HG02798 (cell line): Measurements from ENCODE around the gene SIGLEC10.
"Not testable (repeated sequence)": the region's sequence is repeated elsewhere in the genome, so short reads cannot be mapped to it uniquely, and the experiment has no call there.

Source experiments
- ATAC-seq: cut with Tn5 transposase; IDR thresholded peaks from one replicate; pipeline ENCODE4 v1.9.1; 2021; ENCODE audit warnings: mild to moderate bottlenecking; ENCODE audit not compliant: unreplicated experiment, poor library complexity

The SIGLEC10 gene, protein sequence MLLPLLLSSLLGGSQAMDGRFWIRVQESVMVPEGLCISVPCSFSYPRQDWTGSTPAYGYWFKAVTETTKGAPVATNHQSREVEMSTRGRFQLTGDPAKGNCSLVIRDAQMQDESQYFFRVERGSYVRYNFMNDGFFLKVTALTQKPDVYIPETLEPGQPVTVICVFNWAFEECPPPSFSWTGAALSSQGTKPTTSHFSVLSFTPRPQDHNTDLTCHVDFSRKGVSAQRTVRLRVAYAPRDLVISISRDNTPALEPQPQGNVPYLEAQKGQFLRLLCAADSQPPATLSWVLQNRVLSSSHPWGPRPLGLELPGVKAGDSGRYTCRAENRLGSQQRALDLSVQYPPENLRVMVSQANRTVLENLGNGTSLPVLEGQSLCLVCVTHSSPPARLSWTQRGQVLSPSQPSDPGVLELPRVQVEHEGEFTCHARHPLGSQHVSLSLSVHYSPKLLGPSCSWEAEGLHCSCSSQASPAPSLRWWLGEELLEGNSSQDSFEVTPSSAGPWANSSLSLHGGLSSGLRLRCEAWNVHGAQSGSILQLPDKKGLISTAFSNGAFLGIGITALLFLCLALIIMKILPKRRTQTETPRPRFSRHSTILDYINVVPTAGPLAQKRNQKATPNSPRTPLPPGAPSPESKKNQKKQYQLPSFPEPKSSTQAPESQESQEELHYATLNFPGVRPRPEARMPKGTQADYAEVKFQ

DNA sequence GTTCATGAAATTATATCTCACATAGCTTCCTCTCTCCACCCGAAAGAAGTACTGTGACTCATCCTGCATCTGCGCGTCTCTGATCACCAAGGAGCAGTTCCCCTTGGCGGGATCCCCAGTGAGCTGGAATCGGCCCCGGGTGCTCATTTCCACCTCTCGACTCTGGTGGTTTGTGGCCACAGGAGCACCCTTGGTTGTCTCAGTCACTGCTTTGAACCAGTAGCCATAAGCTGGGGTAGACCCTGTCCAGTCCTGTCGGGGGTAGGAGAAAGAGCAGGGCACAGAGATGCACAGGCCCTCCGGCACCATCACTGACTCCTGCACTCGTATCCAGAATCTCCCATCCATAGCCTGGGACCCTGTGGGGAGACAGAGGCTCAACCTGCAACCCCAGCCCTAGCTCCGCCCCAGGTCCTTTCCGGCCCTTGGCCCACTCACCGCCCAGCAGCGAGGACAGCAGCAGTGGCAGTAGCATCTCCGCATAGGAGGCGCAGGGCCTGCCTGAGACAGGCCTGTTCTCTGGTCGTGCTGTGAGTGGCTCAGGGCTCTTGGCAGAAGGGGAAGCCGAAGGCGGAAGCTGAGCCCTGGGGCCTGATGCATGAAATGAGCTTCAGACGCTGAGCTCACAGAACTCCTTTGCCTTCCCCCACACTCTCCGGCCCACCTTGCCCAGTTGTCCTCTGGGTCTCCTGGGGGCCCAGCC, at the start of gene SIGLEC10:
TSS of gene SIGLEC10 (minus strand) at position 536 of the 703 bp plus-strand sequence. CDS start at position 475, 61 bp downstream.
- no peak for ATAC-seq

DNA sequence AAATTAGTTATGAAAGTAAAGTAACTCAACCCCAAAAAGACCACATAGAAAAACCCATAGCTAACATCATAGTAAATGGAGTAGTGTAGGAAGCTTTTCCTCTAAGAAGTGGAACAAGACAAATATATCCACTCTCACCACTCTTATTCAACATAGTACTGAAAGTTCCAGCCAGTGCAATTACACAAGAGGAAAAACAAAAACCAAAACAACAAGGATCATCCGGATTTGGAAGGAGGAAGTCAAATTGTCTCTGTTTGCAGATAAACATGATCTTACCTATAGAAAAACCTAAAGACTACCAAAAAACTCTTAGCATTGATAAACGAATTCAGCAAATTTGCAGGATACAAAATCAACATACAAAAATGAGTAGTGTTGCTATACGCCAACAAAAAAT, 49.3 kb upstream of the SIGLEC10 start:
- ATAC-seq: no peak

DNA sequence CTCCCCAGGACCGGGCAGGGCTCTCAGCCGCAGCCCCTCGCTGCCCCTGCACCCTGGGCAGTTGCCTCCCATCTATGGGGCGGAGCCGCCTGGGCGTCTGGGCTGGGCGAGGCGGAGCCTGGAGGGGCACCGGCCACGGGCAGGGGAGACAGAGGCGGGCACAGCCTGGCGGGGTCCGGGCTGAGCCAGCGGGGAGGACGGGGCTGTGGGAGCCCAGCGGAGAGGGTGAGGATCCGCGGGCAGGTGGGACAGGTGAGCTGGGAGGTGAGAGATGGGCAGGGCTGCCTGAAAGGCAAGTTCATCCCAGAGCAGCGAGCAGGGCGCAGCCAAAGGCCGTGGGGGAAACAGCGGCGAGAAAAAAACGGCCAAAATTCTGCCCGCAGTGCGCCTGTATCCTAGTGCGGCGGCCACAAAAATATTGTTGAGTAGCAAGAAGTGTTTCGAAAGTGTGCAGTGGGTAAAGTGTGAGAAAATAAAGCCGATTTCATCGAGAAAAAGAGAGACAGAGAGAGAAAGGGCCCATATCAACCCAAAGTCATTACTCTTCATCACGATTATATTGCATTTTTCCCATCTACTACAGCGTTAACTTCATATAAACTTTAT, 46.6 kb upstream of the SIGLEC10 start:
- not testable (repeated sequence) for ATAC-seq

DNA sequence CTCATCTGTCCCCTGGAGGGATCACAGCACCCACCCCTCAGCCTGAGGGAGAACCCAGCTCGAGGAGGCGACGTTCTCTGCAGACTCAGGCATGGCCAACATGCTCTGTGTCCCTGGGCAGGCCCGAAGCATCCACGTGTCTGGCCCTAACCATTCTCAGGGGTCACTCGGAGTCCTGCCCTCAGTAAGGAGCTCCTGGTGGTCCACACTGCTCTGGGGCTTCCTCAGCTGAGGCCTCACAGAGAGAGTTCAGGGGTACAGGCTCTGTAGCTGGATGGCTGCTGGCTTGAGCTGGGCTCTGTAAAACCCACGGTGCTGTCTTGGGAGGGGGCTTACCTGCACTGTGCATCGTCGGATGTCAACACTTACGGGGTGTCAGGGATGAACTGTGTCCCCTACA, 45.2 kb upstream of the SIGLEC10 start:
- no peak for ATAC-seq

DNA sequence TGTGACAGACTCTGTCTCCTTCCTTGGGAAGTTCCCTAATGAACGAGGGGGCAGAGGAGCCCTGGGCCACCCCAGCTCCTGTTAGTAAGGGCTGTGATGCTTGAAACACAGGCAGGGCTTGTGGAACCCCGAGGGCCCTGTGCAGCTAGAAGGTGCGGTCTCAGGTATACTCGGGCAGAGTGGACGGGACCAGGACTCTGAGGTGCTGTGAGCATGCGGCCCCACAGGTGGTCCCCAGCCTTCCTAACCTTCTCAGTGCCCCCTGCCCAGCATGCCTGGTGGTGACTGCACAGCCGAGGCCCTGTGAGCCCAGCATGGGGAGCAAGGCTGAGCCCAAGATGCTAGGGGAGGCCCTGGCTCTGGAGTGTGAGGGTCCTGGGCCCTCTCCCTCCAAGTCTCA, 44.8 kb upstream of the SIGLEC10 start:
- ATAC-seq: no peak

DNA sequence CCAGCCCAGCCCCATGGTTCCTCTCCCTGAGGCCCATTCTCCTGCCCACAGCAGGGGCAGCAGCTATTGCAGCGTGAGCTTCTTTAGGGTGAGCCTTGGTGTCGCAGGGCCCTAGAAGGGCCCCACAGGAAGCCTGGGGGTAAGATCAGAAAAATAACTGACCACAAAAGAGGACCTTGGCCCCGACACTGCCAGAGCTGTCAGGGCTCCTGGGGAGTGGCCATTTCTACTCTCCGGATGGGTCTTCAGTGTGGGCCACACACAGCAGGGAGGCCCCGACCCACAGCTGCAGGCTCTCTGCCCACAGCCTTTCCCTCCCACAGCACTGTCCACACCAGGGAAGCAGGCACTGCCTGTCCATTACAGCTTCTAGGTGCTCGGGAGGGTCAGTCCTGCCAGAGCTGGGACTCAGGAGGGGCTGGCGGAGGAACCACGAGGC, 44.3 kb upstream of the SIGLEC10 start:
- ATAC-seq: no peak

DNA sequence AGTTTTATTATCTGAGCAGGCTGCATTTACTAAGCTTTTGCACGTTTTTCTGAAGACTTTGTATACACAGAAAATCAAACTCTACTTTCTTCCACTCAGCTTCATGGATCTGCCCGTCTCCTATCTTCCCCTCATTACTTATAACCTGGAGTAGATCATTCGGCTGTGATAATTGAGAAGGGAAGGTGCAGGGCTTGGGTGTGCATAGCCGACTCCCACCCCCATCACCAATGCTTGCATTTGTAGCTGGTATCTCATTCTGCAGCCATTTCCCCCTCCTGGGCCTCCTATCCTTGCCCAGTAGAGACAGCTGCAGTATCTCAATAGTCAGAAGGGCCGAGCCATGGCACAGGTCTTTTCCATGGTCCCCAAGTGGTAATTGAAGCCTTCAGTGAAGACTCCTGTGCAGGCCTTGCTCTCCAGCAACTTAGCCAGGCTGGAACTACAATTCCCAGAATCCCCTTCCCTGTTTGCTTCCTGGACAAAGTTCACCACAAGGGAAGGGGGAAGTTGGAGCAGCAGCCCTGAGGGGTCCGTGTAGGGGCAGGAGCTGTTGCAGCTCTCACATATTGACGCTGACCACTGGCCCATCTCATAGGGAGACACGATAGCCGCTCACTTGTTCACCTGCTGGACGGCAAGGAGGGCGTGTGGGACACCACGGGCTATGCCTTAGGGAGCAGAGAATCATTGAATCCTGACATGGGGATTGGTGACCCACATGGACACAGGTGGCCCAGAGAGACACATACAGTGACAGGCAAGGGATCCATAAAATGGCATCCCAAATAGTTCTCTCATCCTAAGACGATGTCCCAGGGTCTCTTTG, 42.9 kb upstream of the SIGLEC10 start:
- ATAC-seq: no peak

DNA sequence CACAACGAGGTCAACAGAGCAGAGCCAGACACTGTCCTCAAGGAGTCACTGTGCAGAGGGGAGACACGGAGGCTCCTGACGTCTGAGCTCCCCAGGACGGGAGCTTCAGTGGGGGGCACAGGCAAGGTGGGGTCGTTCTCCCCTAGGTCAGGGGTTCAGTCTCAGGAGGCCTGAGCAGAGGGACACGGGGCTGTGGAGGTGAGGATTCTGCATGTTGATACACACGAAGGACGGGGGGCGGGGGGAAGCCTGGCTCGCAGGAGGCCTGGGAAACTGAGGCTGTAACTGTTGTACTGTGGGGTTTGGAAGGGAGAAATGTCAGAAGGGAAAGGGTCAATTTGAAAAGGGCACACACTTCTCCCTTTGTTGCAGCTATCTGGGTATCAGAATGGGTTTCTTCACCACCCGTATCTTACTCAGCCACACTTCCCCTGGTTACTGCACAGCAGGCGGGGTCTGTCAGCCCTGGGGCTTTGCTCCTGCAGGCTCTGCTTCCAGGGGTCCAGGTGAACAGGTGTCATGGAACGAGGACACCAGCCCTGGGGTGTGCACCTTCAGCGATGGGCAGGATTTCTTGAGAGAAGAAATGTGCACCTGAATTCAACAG, 41.6 kb upstream of the SIGLEC10 start:
- no peak for ATAC-seq

DNA sequence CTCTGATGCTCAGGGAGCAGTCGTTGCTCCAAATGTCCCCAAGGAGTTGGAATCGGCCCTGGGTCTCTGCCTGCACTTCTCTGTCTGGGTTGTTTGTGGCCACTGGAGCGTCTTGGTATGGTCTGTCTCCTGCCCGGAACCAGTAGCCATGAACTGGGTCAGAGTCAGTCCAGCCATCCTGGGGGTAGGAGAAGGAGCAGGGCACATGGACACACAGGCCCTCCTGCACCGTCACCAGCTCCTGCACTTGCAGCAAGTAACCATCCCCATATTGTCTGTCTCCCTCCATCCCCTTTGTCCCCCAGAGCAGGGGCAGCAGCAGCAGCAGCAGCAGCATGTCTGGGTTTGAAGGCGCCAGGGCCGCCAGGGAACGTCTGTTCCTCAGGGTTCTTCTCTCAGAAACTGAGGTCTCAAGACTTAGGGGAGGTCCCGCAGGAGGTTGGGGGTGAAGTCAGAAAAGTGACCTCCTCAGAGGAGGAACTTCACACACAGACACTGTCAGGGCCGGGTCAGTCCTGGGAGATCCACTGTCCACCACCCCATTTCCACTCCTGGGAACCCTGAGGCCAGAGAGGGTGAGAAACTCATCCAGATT, 40.7 kb upstream of the SIGLEC10 start, which contains the start of gene SIGLEC8:
TSS of gene SIGLEC8 (minus strand) at position 404 of the 595 bp plus-strand sequence. CDS start at position 337, 67 bp downstream.
- no peak for ATAC-seq

DNA sequence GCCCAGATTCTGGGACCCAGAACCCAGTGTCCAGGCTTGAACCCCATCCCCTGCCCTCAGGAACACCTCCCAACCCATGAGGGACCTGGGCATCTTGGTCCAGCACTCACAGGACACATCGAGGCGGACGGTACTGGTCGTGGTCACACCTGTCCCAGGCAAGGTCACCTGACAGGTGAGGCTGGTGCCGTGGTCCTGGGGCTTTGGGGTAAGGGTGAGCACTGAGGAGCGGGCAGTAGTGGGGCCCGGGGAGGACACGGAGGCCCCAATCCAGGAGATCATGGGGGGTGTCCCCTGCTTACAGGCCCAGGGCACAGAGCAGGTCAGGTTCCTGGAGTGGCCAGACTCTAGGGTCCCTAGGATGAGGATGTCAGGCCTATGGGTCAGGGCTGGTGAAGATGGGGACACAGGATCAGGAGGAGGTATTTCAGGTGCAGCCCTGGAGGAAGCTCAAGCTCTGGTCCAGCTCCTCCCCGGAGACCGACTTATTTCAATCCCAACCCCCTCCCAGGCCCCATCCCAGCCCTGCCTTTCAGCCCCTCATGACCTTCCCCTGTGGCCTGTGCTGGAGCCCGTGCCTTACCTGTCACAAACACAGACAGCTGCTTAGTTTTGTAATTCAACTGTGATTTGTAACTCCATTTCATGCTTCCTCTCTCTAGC, 40.0 kb upstream of the SIGLEC10 start:
- ATAC-seq: no peak

DNA sequence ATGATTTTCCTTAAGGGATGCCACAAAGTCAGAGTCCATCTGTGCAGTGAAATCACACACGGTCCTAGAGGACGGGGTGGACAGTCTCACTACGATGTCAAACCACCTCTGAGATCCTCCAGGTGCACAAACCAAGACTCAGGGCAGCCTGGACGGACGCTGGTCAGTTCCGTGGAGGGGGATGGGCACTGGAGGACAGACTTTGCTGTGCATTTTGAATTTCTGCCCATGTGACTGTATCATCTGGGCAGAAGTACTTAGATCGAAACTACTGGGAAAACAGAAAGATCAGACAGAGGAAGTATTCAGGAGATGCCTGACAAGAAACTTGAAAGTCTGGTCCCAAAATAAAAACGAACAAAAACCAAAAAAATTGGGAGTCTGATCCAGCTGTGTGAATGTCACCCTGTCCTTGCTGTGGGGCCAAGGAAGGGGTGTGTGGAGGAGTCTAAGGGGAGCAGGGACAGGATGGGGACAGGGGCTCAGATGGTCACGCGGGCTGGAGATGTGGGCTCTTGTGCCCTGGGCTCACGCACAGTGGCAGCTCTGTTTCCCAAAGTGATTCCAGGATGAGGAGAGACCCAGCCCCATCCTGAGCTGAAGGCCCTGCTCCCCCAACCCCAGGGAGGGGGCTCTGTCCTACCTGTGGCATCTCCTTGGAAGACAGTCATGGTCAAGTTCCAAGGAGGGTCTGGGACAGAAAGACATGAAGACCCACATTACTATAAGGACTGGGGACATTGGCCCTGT, 39.3 kb upstream of the SIGLEC10 start:
- ATAC-seq: no peak

DNA sequence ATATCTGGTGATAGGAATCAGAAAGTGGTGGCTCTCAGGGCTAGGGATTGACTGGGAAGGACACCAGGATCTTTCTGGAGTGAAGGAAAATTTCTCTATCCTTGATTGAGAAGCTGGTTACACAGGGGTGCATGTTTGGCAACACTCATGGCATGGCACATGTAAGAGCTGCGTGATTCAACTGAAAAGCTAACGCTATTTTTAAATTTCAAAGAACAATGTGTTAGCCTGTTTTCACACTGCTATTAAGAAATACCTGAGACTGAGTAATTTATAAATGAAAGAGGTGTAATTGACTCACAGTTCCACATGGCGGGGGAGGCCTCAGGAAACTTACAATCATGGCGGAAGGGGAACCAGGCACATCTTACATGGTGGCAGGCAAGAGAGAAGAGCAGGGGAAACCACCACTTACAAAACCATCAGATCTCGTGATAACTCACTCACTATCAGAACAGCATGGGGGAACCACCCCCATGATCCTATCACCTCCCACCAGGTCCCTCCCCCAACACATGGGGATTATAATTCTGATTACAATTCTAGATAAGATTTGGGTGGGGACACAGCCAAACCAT, 33.4 kb upstream of the SIGLEC10 start:
- no peak for ATAC-seq

DNA sequence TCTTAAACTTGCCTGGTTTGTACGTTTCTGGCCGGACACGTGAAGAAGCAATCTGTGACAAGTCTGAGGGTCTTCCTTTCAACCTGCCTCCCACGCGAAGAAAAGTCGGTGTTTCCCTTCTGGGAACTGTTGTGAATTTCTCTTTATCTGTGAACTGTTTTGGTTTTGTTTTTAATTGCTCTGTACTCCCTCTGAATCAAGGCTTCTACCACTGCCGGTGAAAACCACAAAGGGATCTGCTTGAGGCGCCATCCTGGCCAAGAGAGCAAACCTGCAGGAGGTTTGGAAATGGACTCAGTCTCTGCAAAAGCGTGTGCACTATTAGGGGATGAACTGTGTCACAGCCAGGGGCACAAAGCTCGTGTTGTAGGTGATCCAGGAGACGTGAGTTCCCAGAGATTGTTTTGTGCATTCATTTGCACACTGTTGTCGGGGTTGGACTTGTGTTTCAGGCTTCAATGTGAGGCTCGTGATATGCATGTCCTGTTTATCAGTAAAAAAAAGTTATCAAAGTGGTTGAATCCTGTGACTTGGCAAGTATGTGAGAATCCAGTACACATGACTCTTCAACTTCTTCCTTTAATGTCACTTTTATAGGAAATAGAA, 31.1 kb upstream of the SIGLEC10 start:
- ATAC-seq: no peak

DNA sequence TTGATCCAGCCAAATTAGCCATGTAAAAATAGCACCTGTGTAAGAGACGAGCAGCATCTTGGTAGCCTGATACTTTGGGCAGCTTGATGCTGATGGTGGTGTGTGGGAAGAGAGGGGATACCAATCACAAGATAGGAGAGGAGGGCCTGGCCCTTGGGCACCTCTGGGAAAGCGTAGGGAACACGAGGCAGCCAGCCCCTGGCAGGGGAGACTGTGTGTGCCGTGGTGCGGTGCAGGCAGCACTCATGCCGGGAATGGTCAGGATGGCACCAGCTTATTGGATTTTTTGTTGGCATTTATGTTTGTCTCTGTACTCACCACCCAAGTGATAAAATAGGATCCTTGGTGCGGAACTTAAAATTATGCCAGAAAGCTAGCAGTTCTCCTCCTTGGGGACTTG, 30.6 kb upstream of the SIGLEC10 start:
- no peak for ATAC-seq

DNA sequence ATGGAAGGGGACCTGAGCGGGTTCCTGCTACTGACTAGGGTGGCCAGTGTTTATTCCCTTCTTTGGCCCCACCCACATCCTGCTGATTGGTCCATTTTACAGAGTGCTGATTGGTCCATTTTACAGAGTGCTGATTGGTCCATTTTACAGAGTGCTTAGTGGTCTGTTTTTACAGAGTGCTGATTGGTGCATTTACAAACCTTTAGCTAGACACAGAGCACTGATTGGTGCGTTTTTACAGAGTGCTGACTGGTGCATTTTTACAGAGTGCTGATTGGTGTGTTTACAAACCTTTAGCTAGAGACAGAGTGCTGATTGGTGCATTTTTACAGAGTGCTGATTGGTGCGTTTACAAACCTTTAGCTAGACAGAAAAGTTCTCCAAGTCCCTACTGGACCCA, 30.1 kb upstream of the SIGLEC10 start:
- ATAC-seq: not testable (repeated sequence)

DNA sequence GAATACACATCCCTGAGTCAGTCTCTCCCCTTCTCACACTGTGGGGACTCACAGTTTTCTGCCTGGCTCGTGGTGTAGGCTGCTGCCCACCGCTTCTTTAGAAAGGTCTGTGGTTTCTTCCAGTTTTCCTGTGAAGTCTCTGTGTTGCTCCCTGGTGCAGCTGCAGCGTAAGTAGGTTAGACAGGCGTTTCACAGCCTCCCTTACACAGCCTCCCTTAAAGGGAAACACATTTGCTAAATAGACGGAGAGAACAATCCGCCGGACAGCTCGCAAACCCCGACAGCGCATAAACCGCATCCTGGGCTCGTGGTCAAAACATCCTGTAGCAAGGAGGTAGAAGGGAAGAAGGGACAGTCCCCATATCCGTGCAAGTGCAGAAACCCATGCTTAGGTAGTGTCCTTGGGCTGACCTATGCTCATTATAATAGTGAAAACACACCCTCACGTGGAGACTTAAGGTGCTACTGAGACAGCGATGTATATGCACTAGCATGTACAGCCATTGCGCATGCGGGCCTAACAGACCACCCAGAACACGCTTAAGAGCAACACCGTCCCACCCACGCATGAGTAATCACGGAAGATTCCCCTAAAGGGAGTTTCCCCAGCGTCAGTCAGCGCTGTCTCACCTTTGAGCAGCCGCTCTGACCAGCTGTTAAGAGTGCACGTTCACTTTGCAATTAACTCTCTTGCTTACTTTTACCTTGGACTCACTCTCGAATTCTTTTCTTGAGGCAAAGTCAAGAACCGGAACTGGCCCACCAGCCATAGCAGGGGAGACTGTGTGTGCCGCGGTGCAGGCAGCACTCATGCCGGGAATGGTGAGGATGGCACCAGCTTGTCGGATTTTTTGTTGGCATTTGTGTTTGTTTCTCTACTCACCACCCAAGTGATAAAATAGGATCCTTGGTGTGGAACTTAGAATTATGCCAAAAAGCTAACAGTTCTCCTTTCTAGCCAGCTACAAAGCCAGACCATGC, 24.3 kb upstream of the SIGLEC10 start:
- peak; percentile 89 for ATAC-seq
